Thyroid gland (tissue), 4 donors: Measurements from ENCODE around the gene UBC. TPM values are rescaled to one million over a fixed set of nuclear protein-coding genes. Genes with fewer than 3 reads are reported as not detected.

ENCODE experiments used
- DNase-seq, 2 donors: peaks; one replicate each; pipeline ENCODE4 v3.0.0-alpha.2; 2019
- H3K27ac ChIP-seq, 3 donors: fragments of 200-600 bp; sonication (generic); 1 replicate in 2 of 3; 2 replicates in 1 of 3; pipeline ENCODE4 v1.5.1; 2016 to 2019; ENCODE audit warnings: mild to moderate bottlenecking in 1 of 3, moderate library complexity in 1 of 3
- H3K27me3 ChIP-seq: fragments of 200-600 bp; sonication (generic); one replicate; pipeline ENCODE4 v1.5.1; 2019
- H3K36me3 ChIP-seq, 2 donors: fragments of 200-600 bp; sonication (generic); one replicate each; pipeline ENCODE4 v1.5.1; 2016 to 2019
- H3K4me1 ChIP-seq, 2 donors: fragments of 200-600 bp; sonication (generic); one replicate each; pipeline ENCODE4 v1.5.1; 2017 to 2019
- H3K4me3 ChIP-seq, 3 donors: fragments of 200-600 bp; sonication (generic); replicated peaks in 1 of 3; 1 replicate in 2 of 3; 2 replicates in 1 of 3; pipeline ENCODE4 v1.5.1; 2016; ENCODE audit warnings: mild to moderate bottlenecking in 1 of 3
- H3K9me3 ChIP-seq: fragments of 200-600 bp; sonication (generic); one replicate; pipeline ENCODE4 v1.5.1; 2017
- CTCF ChIP-seq, 6 experiments: fragments of 200-600 bp in 3 of 6; fragments of 450-650 bp in 3 of 6; sonication (generic) in 3 of 6; IDR thresholded peaks; one replicate each; pipeline ENCODE4 v1.5.1; 2016 to 2019; ENCODE audit warnings: antibody characterized with exemption in 6 of 6, mild to moderate bottlenecking in 2 of 6, inconsistent platforms in 1 of 6, moderate library complexity in 1 of 6
- POLR2A ChIP-seq, 2 donors: fragments of 450-650 bp; IDR thresholded peaks; one replicate each; pipeline ENCODE4 v1.6.1; 2017; ENCODE audit warnings: antibody characterized with exemption in 2 of 2, mild to moderate bottlenecking in 2 of 2, moderate library complexity in 1 of 2
- WGBS, 2 donors: methylation state at CpG; one replicate each; pipeline ENCODE4 v1.1.5; 2017; 5-methylcytosine and 5-hydroxymethylcytosine counted together
- intact Hi-C: fragments of 100-400 bp; cut with DNase I; formaldehyde crosslinking; loops from one replicate; pipeline ENCODE4 v1.15.1; 2023
- total RNA-seq, 4 donors: library from RNA; depleted of rRNA; stranded (reverse); fragments of >200 nt; gene quantifications; one replicate each; pipeline ENCODE4 v1.2.3, GENCODE V29; 2016

UBC gene
- total RNA-seq, 4 donors from 2014 or later = 907 to 1,424 (median 1,000) TPM

- no peak overlapping the region for H3K4me3 ChIP-seq
- H3K9me3 ChIP-seq = no peaks in the 10 kb centered on the region
- no peak for DNase-seq
- H3K36me3 ChIP-seq = no peaks in the 10 kb centered on the region
- TF ChIP-seq POLR2A (IDR thresholded peaks at IDR 0.05) = no peak
- no peak for TF ChIP-seq CTCF (IDR thresholded peaks at IDR 0.05)
- intact Hi-C loops = no loop called here
- no peak overlapping the region for H3K27ac ChIP-seq
- peaks cover 4 to 16% of the 10 kb centered on the region in 2 donors for H3K4me1 ChIP-seq
- WGBS, 2 donors = 63 to 71% methylated on average over 9 of the region's 9 CpGs
- H3K27me3 ChIP-seq = no peaks in the 10 kb centered on the region
Observed at GRCh38 chr12:124866883-124867400, 47.5 kb downstream of the UBC start.

GRCh38 chr12:124866195-124866882, 48.1 kb downstream of the UBC start:
- TF ChIP-seq POLR2A (IDR thresholded peaks at IDR 0.05) = no peak
- no peak for TF ChIP-seq CTCF (IDR thresholded peaks at IDR 0.05)
- Histone ChIP-seq H3K27ac (no peak overlapping the region), H3K36me3 (no peaks in the 10 kb centered on the region), H3K9me3 (no peaks in the 10 kb centered on the region), H3K27me3 (no peaks in the 10 kb centered on the region), H3K4me3 (no peak overlapping the region), H3K4me1 (peaks cover 4 to 16% of the 10 kb centered on the region in 2 donors)
- DNase-seq = no peak
- intact Hi-C loops = no loop called here
- 82 to 86% methylated on average over 10 of the region's 10 CpGs for WGBS, 2 donors

GRCh38 chr12:124865728-124866127, 48.7 kb downstream of the UBC start:
- Histone ChIP-seq H3K36me3 (no peaks in the 10 kb centered on the region), H3K27ac (no peak overlapping the region), H3K4me1 (peaks cover 4 to 16% of the 10 kb centered on the region in 2 donors), H3K9me3 (no peaks in the 10 kb centered on the region), H3K27me3 (no peaks in the 10 kb centered on the region), H3K4me3 (no peak overlapping the region)
- WGBS, 2 donors = 80 to 81% methylated on average over 5 to 7 of the region's 7 CpGs
- TF ChIP-seq POLR2A (IDR thresholded peaks at IDR 0.05) = no peak
- no peak for TF ChIP-seq CTCF (IDR thresholded peaks at IDR 0.05)
- intact Hi-C loops = no loop called here
- no peak for DNase-seq

- H3K9me3 ChIP-seq = no peaks in the 10 kb centered on the region
- H3K36me3 ChIP-seq = no peaks in the 10 kb centered on the region
- DNase-seq = no peak
- peak overlapping the region in 1 of 3 donors; percentile 12 for H3K27ac ChIP-seq
- peak overlapping the region in 1 of 3 donors; percentile 83 for H3K4me3 ChIP-seq
- WGBS, 2 donors = 93 to 95% methylated on average over 14 of the region's 14 CpGs
- no peak for TF ChIP-seq CTCF (IDR thresholded peaks at IDR 0.05)
- TF ChIP-seq POLR2A (IDR thresholded peaks at IDR 0.05) = no peak
- H3K4me1 ChIP-seq = peaks cover 4 to 16% of the 10 kb centered on the region in 2 donors
- intact Hi-C loops = no loop called here
- no peaks in the 10 kb centered on the region for H3K27me3 ChIP-seq
Observed at GRCh38 chr12:124864326-124864752, 50.1 kb downstream of the UBC start.
